ENCODE data around the gene GSAP.

Gene GSAP

GRCh38 chr7:77327067-77327931, 88.8 kb downstream of the GSAP start:
- DNase-seq, result no peak

GRCh38 chr7:77326131-77326530, 90.0 kb downstream of the GSAP start:
- DNase-seq, result no peak

GRCh38 chr7:77321300-77321699, 94.8 kb downstream of the GSAP start:
- no peak for DNase-seq

- no peak for DNase-seq
Measured at GRCh38 chr7:77320714-77321113, 95.4 kb downstream of the GSAP start.

- DNase-seq, result no peak
Measured at GRCh38 chr7:77320137-77320536, 96.0 kb downstream of the GSAP start.

GRCh38 chr7:77318019-77318418, 98.1 kb downstream of the GSAP start:
- no peak for DNase-seq

- no peak for DNase-seq
Measured at GRCh38 chr7:77316219-77316978, 99.8 kb downstream of the GSAP start.

GRCh38 chr7:77315182-77315591, 101.0 kb downstream of the GSAP start:
- no peak for DNase-seq

GRCh38 chr7:77313876-77314480, 102.2 kb downstream of the GSAP start:
- no peak for DNase-seq

- no peak for DNase-seq
Measured at GRCh38 chr7:77313085-77313484, 103.1 kb downstream of the GSAP start.

GRCh38 chr7:77310982-77311381, 105.2 kb downstream of the GSAP start:
- DNase-seq, result no peak

GRCh38 chr7:77309714-77310220, 106.4 kb downstream of the GSAP start:
- DNase-seq, result no peak

- DNase-seq, result no peak
Measured at GRCh38 chr7:77308792-77309191, 107.4 kb downstream of the GSAP start.

- DNase-seq, result no peak
Measured at GRCh38 chr7:77306231-77307067, 109.7 kb downstream of the GSAP start.

GRCh38 chr7:77295549-77295948, 120.6 kb downstream of the GSAP start:
- DNase-seq, result no peak

- no peak for DNase-seq
Measured at GRCh38 chr7:77293046-77293445, 123.1 kb downstream of the GSAP start.

- no peak for DNase-seq
Measured at GRCh38 chr7:77290425-77290824, 125.7 kb downstream of the GSAP start.

- DNase-seq, result no peak
Measured at GRCh38 chr7:77289387-77289786, 126.8 kb downstream of the GSAP start.

- no peak for DNase-seq
Measured at GRCh38 chr7:77288676-77289320, 127.4 kb downstream of the GSAP start.

GRCh38 chr7:77284616-77285015, 131.5 kb downstream of the GSAP start:
- no peak for DNase-seq

- no peak for DNase-seq
Measured at GRCh38 chr7:77284005-77284404, 132.1 kb downstream of the GSAP start.

GRCh38 chr7:77282897-77283296, 133.3 kb downstream of the GSAP start:
- no peak for DNase-seq

Measured in activated naive CD4-positive, alpha-beta T cell (primary cell).